SK-N-MC (cell line): Measurements from ENCODE around the gene FEZ2.

Experiments
- EZH2 ChIP-seq: fragments of 200-600 bp; sonication (generic); IDR thresholded peaks from one replicate; pipeline ENCODE4 v1.6.1; 2017; ENCODE audit warnings: antibody characterized with exemption
- POLR2AphosphoS5 ChIP-seq: IDR thresholded peaks from 2 replicates; pipeline ENCODE4 v1.6.1; 2012; ENCODE audit warnings: mild to moderate bottlenecking, low read depth, low read length, borderline replicate concordance

GRCh38 chr2:36625304-36625703 is 27.3 kb upstream of the FEZ2 start:
- TF ChIP-seq POLR2AphosphoS5 (no peak), EZH2 (no peak)
